A673 (cell line): ENCODE measurements around the gene KDM4B. TPM values are rescaled to one million over a fixed set of nuclear protein-coding genes. Genes with fewer than 3 reads are reported as not detected.

Source experiments
- BruUV-seq: library from RNA; stranded (reverse); fragments of 400-500 nt; replicated peaks from 2 replicates; lab custom pipeline; 2021; lab: Mats Ljungman, UMichigan
- CTCF ChIA-PET: fragments of 300-600 bp; sonication (Branson Sonifier 250); formaldehyde crosslinking; loops from one replicate; lab custom pipeline; 2022; ENCODE audit warnings: antibody characterized with exemption; lab: Charles Lee
- POLR2A ChIA-PET: fragments of 300-600 bp; sonication (Branson Sonifier 250); formaldehyde crosslinking; loops from one replicate; lab custom pipeline; 2022; ENCODE audit warnings: antibody characterized with exemption; ENCODE audit not compliant: low non-redundant PET; lab: Charles Lee
- DNase-seq: peaks from one replicate; pipeline ENCODE4 v3.0.0-alpha.2; 2015; ENCODE audit warnings: low spot score
- H3K27ac ChIP-seq: fragments of 200-600 bp; sonication (generic); 2 replicates; pipeline ENCODE4 v1.5.1; 2016; ENCODE audit warnings: mixed run types, low read depth, mild to moderate bottlenecking, mixed read lengths, antibody characterized with exemption, low read length; ENCODE audit not compliant: poor library complexity, severe bottlenecking
- H3K27me3 ChIP-seq: fragments of 200-600 bp; sonication (generic); replicated peaks from 2 replicates; pipeline ENCODE4 v1.6.1; 2017; ENCODE audit warnings: mixed run types, low read depth, mild to moderate bottlenecking, mixed read lengths, antibody characterized with exemption, low read length; ENCODE audit not compliant: insufficient read depth, poor library complexity
- H3K36me3 ChIP-seq: fragments of 200-600 bp; sonication (generic); 2 replicates; pipeline ENCODE4 v1.6.1; 2016; ENCODE audit warnings: mixed run types, mild to moderate bottlenecking, mixed read lengths, antibody characterized with exemption, low read length; ENCODE audit not compliant: insufficient read depth, poor library complexity, severe bottlenecking
- H3K4me1 ChIP-seq: fragments of 200-600 bp; sonication (generic); 2 replicates; pipeline ENCODE4 v1.6.1; 2017; ENCODE audit warnings: mixed run types, mild to moderate bottlenecking, mixed read lengths, antibody characterized with exemption, low read length; ENCODE audit not compliant: insufficient read depth, poor library complexity, severe bottlenecking
- H3K4me3 ChIP-seq: fragments of 200-600 bp; sonication (generic); 2 replicates; pipeline ENCODE4 v1.5.1; 2016; ENCODE audit warnings: low read depth, mixed run types, mild to moderate bottlenecking, mixed read lengths, low read length; ENCODE audit not compliant: poor library complexity, severe bottlenecking
- H3K9me3 ChIP-seq: fragments of 200-600 bp; sonication (generic); 2 replicates; pipeline ENCODE4 v1.6.1; 2016; ENCODE audit warnings: mixed run types, low read depth, mild to moderate bottlenecking, mixed read lengths, antibody characterized with exemption, low read length; ENCODE audit not compliant: poor library complexity, severe bottlenecking
- EZH2 ChIP-seq: fragments of 200-600 bp; sonication (generic); IDR thresholded peaks from 2 replicates; pipeline ENCODE4 v1.6.1; 2017; ENCODE audit warnings: borderline replicate concordance, low read depth, mild to moderate bottlenecking, mixed read lengths, antibody characterized with exemption, low read length; ENCODE audit not compliant: poor library complexity, severe bottlenecking
- intact Hi-C: fragments of 100-400 bp; cut with micrococcal nuclease; formaldehyde crosslinking; loops from one replicate; pipeline ENCODE4 v1.10.0; 2022; ENCODE audit not compliant: unreplicated experiment
- total RNA-seq: library from RNA; stranded (reverse); gene quantifications from 2 replicates; pipeline ENCODE4 v1.2.3, GENCODE V29; 2021
- TF ChIP-seq, protein P1 (sequence below): fragments of 300-800, 200-600 bp; sonication (generic); conservative IDR thresholded peaks from 2 replicates; pipeline ENCODE4 v1.5.1; 2017; ENCODE audit warnings: low read depth, mild to moderate bottlenecking, antibody characterized with exemption, low read length, moderate library complexity, mixed read lengths

The KDM4B gene
- total RNA-seq, 1 experiment from 2014 or later: 30.0 TPM

DNA sequence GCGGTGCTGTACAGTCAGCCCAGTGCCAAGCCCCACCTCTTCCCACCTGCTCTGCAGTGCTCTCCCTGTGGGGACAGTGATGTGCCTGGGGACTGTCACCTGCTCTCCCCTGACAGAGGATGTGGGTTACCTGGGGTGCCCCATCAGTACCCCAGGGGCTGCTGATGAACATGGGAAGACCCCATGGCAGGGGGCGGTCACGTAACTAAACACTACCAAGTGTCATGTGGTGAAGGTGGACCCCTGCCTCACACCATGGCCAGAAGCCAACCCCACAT lies 12.7 kb downstream of the KDM4B start:
- DNase-seq: no peak
- POLR2A ChIA-PET: no interaction called here
- H3K4me3 ChIP-seq: no peak overlapping the region
- no TSS peak for BruUV-seq
- H3K4me1 ChIP-seq: no peaks in the 10 kb centered on the region
- no peaks in the 10 kb centered on the region for H3K36me3 ChIP-seq
- no peaks in the 10 kb centered on the region for H3K27me3 ChIP-seq
- TF ChIP-seq EZH2: no peak
- TF ChIP-seq, protein P1, sequence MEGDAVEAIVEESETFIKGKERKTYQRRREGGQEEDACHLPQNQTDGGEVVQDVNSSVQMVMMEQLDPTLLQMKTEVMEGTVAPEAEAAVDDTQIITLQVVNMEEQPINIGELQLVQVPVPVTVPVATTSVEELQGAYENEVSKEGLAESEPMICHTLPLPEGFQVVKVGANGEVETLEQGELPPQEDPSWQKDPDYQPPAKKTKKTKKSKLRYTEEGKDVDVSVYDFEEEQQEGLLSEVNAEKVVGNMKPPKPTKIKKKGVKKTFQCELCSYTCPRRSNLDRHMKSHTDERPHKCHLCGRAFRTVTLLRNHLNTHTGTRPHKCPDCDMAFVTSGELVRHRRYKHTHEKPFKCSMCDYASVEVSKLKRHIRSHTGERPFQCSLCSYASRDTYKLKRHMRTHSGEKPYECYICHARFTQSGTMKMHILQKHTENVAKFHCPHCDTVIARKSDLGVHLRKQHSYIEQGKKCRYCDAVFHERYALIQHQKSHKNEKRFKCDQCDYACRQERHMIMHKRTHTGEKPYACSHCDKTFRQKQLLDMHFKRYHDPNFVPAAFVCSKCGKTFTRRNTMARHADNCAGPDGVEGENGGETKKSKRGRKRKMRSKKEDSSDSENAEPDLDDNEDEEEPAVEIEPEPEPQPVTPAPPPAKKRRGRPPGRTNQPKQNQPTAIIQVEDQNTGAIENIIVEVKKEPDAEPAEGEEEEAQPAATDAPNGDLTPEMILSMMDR: no peak
- intact Hi-C loops: no loop called here
- H3K27ac ChIP-seq: no peak overlapping the region
- H3K9me3 ChIP-seq: no peaks in the 10 kb centered on the region
- CTCF ChIA-PET: interaction anchor here (0.5 kb wide), 1 partner anchor 222 kb away, joined by 3 read pairs; no protein-coding TSS in a partner anchor

DNA sequence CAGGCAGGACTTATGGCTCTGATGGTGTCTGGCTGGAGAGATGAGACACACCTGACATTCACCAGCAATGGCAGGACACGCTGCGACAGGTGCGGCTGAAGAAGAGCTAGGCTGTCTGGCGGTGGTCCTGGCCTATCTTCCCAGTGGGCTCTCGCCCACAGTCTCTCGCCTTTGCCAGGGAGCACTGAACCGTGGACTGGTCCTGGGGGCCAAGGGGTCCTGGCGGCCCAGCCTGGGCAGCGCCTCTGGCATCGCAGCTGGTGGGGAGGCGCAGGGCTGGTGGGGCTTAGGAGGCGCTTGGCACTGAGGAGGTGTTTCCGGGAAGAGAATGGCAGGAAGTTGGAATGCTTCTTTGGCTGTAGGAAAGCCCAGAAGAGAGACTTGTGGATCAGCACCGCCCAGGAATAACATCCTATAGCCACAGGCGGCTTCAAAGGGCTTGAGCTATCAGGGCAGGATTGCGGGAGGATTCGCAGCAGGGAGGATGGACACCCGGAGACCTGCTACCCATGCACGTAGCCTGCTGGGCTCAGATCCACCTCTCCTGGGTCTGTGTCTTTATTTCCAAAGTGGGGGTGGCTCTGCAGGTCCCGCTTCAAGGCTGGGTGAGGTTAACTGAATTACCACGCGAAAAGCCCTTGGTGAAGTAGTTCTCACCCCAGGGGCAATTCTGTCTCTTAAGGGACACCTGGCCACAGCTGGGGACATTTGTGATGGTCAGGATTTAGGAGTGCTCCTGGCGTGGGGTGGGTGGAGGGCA lies 14.6 kb downstream of the KDM4B start:
- DNase-seq: no peak
- no peak overlapping the region for H3K27ac ChIP-seq
- BruUV-seq: no TSS peak
- H3K4me3 ChIP-seq: no peak overlapping the region
- H3K9me3 ChIP-seq: no peaks in the 10 kb centered on the region
- H3K4me1 ChIP-seq: no peaks in the 10 kb centered on the region
- CTCF ChIA-PET: no interaction called here
- H3K36me3 ChIP-seq: no peaks in the 10 kb centered on the region
- intact Hi-C loops: no loop called here
- H3K27me3 ChIP-seq: no peaks in the 10 kb centered on the region
- POLR2A ChIA-PET: no interaction called here
- TF ChIP-seq EZH2: no peak
- TF ChIP-seq, protein P1: no peak

DNA sequence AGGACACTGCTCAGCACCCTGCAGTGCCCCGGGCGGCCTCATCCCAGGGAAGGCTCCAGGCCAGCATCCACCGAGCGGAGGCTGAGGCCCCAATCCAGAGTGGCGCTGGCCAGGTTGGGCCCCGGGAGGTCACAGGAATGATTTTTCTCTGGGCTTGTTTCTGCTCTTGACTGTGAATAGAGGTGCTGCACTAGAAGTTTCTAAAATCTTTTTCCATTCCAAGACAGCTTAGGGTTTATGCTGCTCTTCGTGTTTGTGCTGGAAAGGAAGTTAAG lies 15.1 kb downstream of the KDM4B start:
- Histone ChIP-seq H3K4me3 (no peak overlapping the region), H3K9me3 (no peaks in the 10 kb centered on the region), H3K36me3 (no peaks in the 10 kb centered on the region), H3K4me1 (no peaks in the 10 kb centered on the region), H3K27me3 (no peaks in the 10 kb centered on the region), H3K27ac (no peak overlapping the region)
- BruUV-seq: no TSS peak
- no peak for TF ChIP-seq EZH2
- TF ChIP-seq, protein P1: no peak
- ChIA-PET CTCF (no interaction called here), POLR2A (no interaction called here)
- intact Hi-C loops: no loop called here
- no peak for DNase-seq
